SK-N-MC (cell line): ENCODE data around the gene ADAMTS7.
"Not testable (repeated sequence)": the region's sequence is repeated elsewhere in the genome, so short reads cannot be mapped to it uniquely, and the experiment has no call there.

ENCODE experiments used
- DNase-seq: peaks from one replicate; pipeline ENCODE4 v3.0.0-alpha.2; 2011; ENCODE audit warnings: low read depth, low spot score
- H3K27ac ChIP-seq: fragments of 200-600 bp; sonication (generic); 2 replicates; pipeline ENCODE4 v1.5.1; 2016; ENCODE audit warnings: mixed run types
- H3K36me3 ChIP-seq: fragments of 200-600 bp; sonication (generic); 2 replicates; pipeline ENCODE4 v1.6.1; 2017; ENCODE audit warnings: antibody characterized with exemption, low read length, mixed read lengths; ENCODE audit not compliant: insufficient read depth
- H3K4me3 ChIP-seq: fragments of 200-600 bp; sonication (generic); 2 replicates; pipeline ENCODE4 v1.5.1; 2016
- H3K9ac ChIP-seq: fragments of 200-600 bp; sonication (generic); 2 replicates; pipeline ENCODE4 v1.8.0; 2017; ENCODE audit warnings: mixed run types, mixed read lengths; ENCODE audit not compliant: insufficient read length
- H3K9me3 ChIP-seq: fragments of 200-600 bp; sonication (generic); 2 replicates; pipeline ENCODE4 v1.6.1; 2017; ENCODE audit warnings: low read depth, mild to moderate bottlenecking, antibody characterized with exemption, low read length, moderate library complexity, mixed read lengths
- EZH2 ChIP-seq: fragments of 200-600 bp; sonication (generic); IDR thresholded peaks from one replicate; pipeline ENCODE4 v1.6.1; 2017; ENCODE audit warnings: antibody characterized with exemption
- FOXP2 ChIP-seq: optimal IDR thresholded peaks from 2 replicates; pipeline ENCODE3; 2011; ENCODE audit warnings: mild to moderate bottlenecking, moderate library complexity; ENCODE audit not compliant: insufficient read depth; ENCODE audit errors: extremely low read length, control extremely low read depth
- POLR2AphosphoS5 ChIP-seq: IDR thresholded peaks from 2 replicates; pipeline ENCODE4 v1.6.1; 2012; ENCODE audit warnings: mild to moderate bottlenecking, low read depth, low read length, borderline replicate concordance

The ADAMTS7 gene

DNA sequence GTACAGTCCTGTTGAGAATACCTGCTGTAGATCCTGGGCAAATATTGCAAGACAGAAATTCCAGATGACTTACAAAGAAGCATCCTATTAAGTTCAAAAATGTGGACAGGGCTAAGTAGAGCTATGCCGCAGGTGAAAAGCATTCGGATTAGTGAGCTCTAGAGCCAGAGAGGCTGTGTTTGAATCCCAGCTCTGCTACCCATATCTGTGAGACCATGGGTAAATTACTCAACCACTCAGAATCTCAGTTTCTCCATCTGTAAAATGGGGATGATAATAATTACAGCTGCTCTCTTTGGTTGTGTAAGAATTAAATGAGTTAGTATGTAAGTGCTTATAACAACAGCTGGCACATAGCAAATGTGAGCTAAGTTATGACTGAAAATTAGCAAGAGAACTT, 3.9 kb downstream of the ADAMTS7 start:
- DNase-seq = no peak
- Histone ChIP-seq H3K36me3 (no peaks in the 10 kb centered on the region), H3K9me3 (no peaks in the 10 kb centered on the region), H3K4me3 (no peak overlapping the region), H3K27ac (no peak overlapping the region), H3K9ac (no peak overlapping the region)
- TF ChIP-seq FOXP2 = no peak
- no peak for TF ChIP-seq EZH2
- no peak for TF ChIP-seq POLR2AphosphoS5

GRCh38 chr15:78804391-78804792, 6.9 kb downstream of the ADAMTS7 start:
- H3K36me3 ChIP-seq = no peaks in the 10 kb centered on the region
- H3K27ac ChIP-seq = no peak overlapping the region
- TF ChIP-seq POLR2AphosphoS5 (no peak), FOXP2 (no peak), EZH2 (no peak)
- no peak overlapping the region for H3K9ac ChIP-seq
- H3K4me3 ChIP-seq = no peak overlapping the region
- DNase-seq = no peak
- H3K9me3 ChIP-seq = no peaks in the 10 kb centered on the region

- H3K27ac ChIP-seq = no peak overlapping the region
- TF ChIP-seq POLR2AphosphoS5 = no peak
- no peak for TF ChIP-seq EZH2
- TF ChIP-seq FOXP2 = no peak
- no peak for DNase-seq
Measured at GRCh38 chr15:78800806-78801205, 10.5 kb downstream of the ADAMTS7 start.

DNA sequence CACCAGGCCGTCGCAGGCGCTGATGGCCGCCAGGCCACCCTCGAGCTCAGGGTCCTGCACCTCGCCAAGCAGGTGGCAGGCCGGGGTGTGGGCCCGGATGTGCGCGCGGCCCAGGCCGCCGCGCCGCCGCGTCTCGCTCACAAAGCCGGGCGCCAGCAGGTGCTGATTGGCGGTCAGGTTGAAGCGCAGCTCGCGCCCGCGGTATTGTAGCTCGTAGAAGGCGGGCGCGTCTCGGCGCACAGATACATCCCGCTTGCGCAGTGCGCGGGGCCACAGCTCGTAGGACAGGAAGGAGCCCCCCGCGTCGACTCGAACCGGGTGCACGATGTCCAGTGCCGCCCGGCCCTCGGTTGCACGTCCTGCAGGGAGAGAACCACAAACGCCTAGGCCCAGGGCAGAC, 11.1 kb downstream of the ADAMTS7 start:
- no peak overlapping the region for H3K9ac ChIP-seq
- H3K36me3 ChIP-seq = no peaks in the 10 kb centered on the region
- no peak overlapping the region for H3K4me3 ChIP-seq
- no peaks in the 10 kb centered on the region for H3K9me3 ChIP-seq
- no peak for TF ChIP-seq POLR2AphosphoS5
- TF ChIP-seq FOXP2 = no peak
- TF ChIP-seq EZH2 = no peak
- no peak for DNase-seq
- H3K27ac ChIP-seq = no peak overlapping the region

More at GRCh38 chr15:78800806-78801205, 10.5 kb downstream of the ADAMTS7 start:
- no peaks in the 10 kb centered on the region for H3K36me3 ChIP-seq
- no peak overlapping the region for H3K9ac ChIP-seq
- no peaks in the 10 kb centered on the region for H3K9me3 ChIP-seq
- no peak overlapping the region for H3K4me3 ChIP-seq

- not testable (repeated sequence) for H3K27ac ChIP-seq, H3K4me3 ChIP-seq, H3K9me3 ChIP-seq, DNase-seq, H3K9ac ChIP-seq, H3K36me3 ChIP-seq
Measured at GRCh38 chr15:78799102-78799501, 12.2 kb downstream of the ADAMTS7 start.

- H3K9ac ChIP-seq, DNase-seq, H3K4me3 ChIP-seq, H3K27ac ChIP-seq, H3K9me3 ChIP-seq, H3K36me3 ChIP-seq: not testable (repeated sequence)
Measured at GRCh38 chr15:78798355-78798754, 12.9 kb downstream of the ADAMTS7 start.

GRCh38 chr15:78797951-78798350, 13.3 kb downstream of the ADAMTS7 start:
- TF ChIP-seq POLR2AphosphoS5 (no peak), FOXP2 (no peak), EZH2 (no peak)
- no peaks in the 10 kb centered on the region for H3K36me3 ChIP-seq
- no peak for DNase-seq
- H3K9me3 ChIP-seq = no peaks in the 10 kb centered on the region
- H3K9ac ChIP-seq = no peak overlapping the region
- H3K4me3 ChIP-seq = no peak overlapping the region
- no peak overlapping the region for H3K27ac ChIP-seq

GRCh38 chr15:78796510-78796909, 14.8 kb downstream of the ADAMTS7 start:
- no peak for DNase-seq
- H3K36me3 ChIP-seq = no peaks in the 10 kb centered on the region

GRCh38 chr15:78795043-78795442, 16.2 kb downstream of the ADAMTS7 start:
- H3K4me3 ChIP-seq = no peak overlapping the region

More at GRCh38 chr15:78796510-78796909, 14.8 kb downstream of the ADAMTS7 start:
- Histone ChIP-seq H3K9me3 (no peaks in the 10 kb centered on the region), H3K4me3 (no peak overlapping the region), H3K27ac (no peak overlapping the region), H3K9ac (no peak overlapping the region)
- TF ChIP-seq POLR2AphosphoS5 (no peak), EZH2 (no peak), FOXP2 (no peak)

GRCh38 chr15:78794446-78794845, 16.8 kb downstream of the ADAMTS7 start:
- H3K27ac ChIP-seq, DNase-seq, H3K4me3 ChIP-seq, H3K36me3 ChIP-seq, H3K9ac ChIP-seq, H3K9me3 ChIP-seq: not testable (repeated sequence)

More at GRCh38 chr15:78795043-78795442, 16.2 kb downstream of the ADAMTS7 start:
- Histone ChIP-seq H3K9ac (no peak overlapping the region), H3K9me3 (no peaks in the 10 kb centered on the region), H3K36me3 (no peaks in the 10 kb centered on the region), H3K27ac (no peak overlapping the region)
- DNase-seq = no peak
- no peak for TF ChIP-seq POLR2AphosphoS5
- no peak for TF ChIP-seq FOXP2
- no peak for TF ChIP-seq EZH2
